ENCODE results near the gene GHR. TPM values are rescaled to one million over a fixed set of nuclear protein-coding genes. Genes with fewer than 3 reads are reported as not detected.
"Not testable (repeated sequence)": the region's sequence is repeated elsewhere in the genome, so short reads cannot be mapped to it uniquely, and the experiment has no call there.

GHR gene
- total RNA-seq, 2 donors from 2014 or later = 15.2 to 22.4 TPM

GRCh38 chr5:42720251-42720650 is 297.0 kb downstream of the GHR start:
- ATAC-seq = no peak
- intact Hi-C loops (cut with DNase I) = no loop called here
- DNase-seq = no peak

- intact Hi-C loops (cut with DNase I) = no loop called here
- no peak for ATAC-seq
- no peak for DNase-seq
These were observed 298.2 kb downstream of the GHR start for GRCh38 chr5:42721484-42721883.

GRCh38 chr5:42734531-42735058 is 311.4 kb downstream of the GHR start:
- ATAC-seq; intact Hi-C loops (cut with DNase I); DNase-seq: not testable (repeated sequence)

- intact Hi-C loops (cut with DNase I) = no loop called here
- no peak for DNase-seq
- no peak for ATAC-seq
These were observed 317.7 kb downstream of the GHR start for GRCh38 chr5:42740920-42741319.

- ATAC-seq (no peak), DNase-seq (no peak)
- intact Hi-C loops (cut with DNase I) = no loop called here
These were observed 322.2 kb downstream of the GHR start for GRCh38 chr5:42745426-42745825.

- intact Hi-C loops (cut with DNase I) = no loop called here
- ATAC-seq = no peak
- DNase-seq = no peak
These were observed 322.6 kb downstream of the GHR start for GRCh38 chr5:42745856-42746255.

GRCh38 chr5:42749020-42749419 is 325.8 kb downstream of the GHR start:
- intact Hi-C loops (cut with DNase I) = no loop called here
- DNase-seq = no peak
- ATAC-seq = no peak

- intact Hi-C loops (cut with DNase I) = no loop called here
- no peak for ATAC-seq
These were observed 327.3 kb downstream of the GHR start for GRCh38 chr5:42750507-42750906.

GRCh38 chr5:42751044-42751443 is 327.8 kb downstream of the GHR start:
- DNase-seq (no peak), ATAC-seq (no peak)
- intact Hi-C loops (cut with DNase I) = no loop called here

More at GRCh38 chr5:42750507-42750906, 327.3 kb downstream of the GHR start:
- no peak for DNase-seq

- DNase-seq (no peak), ATAC-seq (no peak)
- intact Hi-C loops (cut with DNase I) = no loop called here
These were observed 329.9 kb downstream of the GHR start for GRCh38 chr5:42753099-42753498.

- intact Hi-C loops (cut with DNase I) = no loop called here
- peak; percentile 61 to 81 for ATAC-seq
- DNase-seq = peak; percentile 28
These were observed 333.7 kb downstream of the GHR start, which contains the start of gene CCDC152 for GRCh38 chr5:42756606-42757601. CCDC152 (plus strand) TSS chr5:42756818; CDS start chr5:42759122, 2,304 bp downstream.

- intact Hi-C loops (cut with DNase I) = no loop called here
- no peak for ATAC-seq
- DNase-seq = no peak
These were observed 336.2 kb downstream of the GHR start for GRCh38 chr5:42759456-42759855.

GRCh38 chr5:42760426-42760825 is 337.2 kb downstream of the GHR start:
- ATAC-seq (no peak), DNase-seq (no peak)
- intact Hi-C loops (cut with DNase I) = loop anchor here (10.0 kb wide), 2 partner anchors 706 to 756 kb away; no protein-coding TSS in a partner anchor

GRCh38 chr5:42761791-42762190 is 338.6 kb downstream of the GHR start:
- intact Hi-C loops (cut with DNase I) = loop anchor here (10.0 kb wide), 2 partner anchors 707 to 757 kb away; no protein-coding TSS in a partner anchor
- no peak for ATAC-seq
- no peak for DNase-seq

GRCh38 chr5:42767491-42768105 is 344.4 kb downstream of the GHR start:
- ATAC-seq (peak; percentile 27 to 40), DNase-seq (no peak)
- intact Hi-C loops (cut with DNase I) = loop anchor here (2.0 to 10.0 kb wide), 6 partner anchors 120 to 913 kb away; partner anchors contain the start of gene GHR (in 1 of the 2)

GRCh38 chr5:42768106-42768504 is 344.9 kb downstream of the GHR start:
- ATAC-seq (no peak), DNase-seq (no peak)
- intact Hi-C loops (cut with DNase I) = loop anchor here (5.0 to 10.0 kb wide), 5 partner anchors 119 to 911 kb away; partner anchors contain the start of gene GHR (in 1 of the 2)

GRCh38 chr5:42770003-42770402 is 346.8 kb downstream of the GHR start:
- DNase-seq = no peak
- intact Hi-C loops (cut with DNase I) = no loop called here

More at GRCh38 chr5:42770003-42770402, 346.8 kb downstream of the GHR start:
- ATAC-seq = no peak
